Gastrocnemius medialis (tissue), 4 donors: ENCODE results near the gene SFTPA2.

ENCODE experiments used
- CTCF ChIP-seq, 5 experiments: fragments of 450-650 bp in 3 of 5; fragments of 200-600 bp in 2 of 5; sonication (generic) in 2 of 5; IDR thresholded peaks in 4 of 5; conservative IDR thresholded peaks in 1 of 5; 1 replicate in 4 of 5; 2 replicates in 1 of 5; pipeline ENCODE4 v1.5.1; 2016 to 2019; ENCODE audit warnings: antibody characterized with exemption in 5 of 5, mild to moderate bottlenecking in 3 of 5, moderate library complexity in 3 of 5
- POLR2A ChIP-seq, 2 donors: fragments of 450-650 bp; IDR thresholded peaks; one replicate each; pipeline ENCODE4 v1.6.1; 2017; ENCODE audit warnings: antibody characterized with exemption in 2 of 2, mild to moderate bottlenecking in 2 of 2, moderate library complexity in 2 of 2

GRCh38 chr10:79547973-79548372 lies 12.2 kb downstream of the SFTPA2 start:
- TF ChIP-seq CTCF (IDR thresholded peaks at IDR 0.05 in 4 of 5, conservative IDR thresholded peaks at IDR 0.05 in 1 of 5) (no peak), POLR2A (IDR thresholded peaks at IDR 0.05) (no peak)
